GM06990 (cell line): ENCODE results near the gene ZFYVE28.

ENCODE experiments used
- DNase-seq: peaks from one replicate; pipeline ENCODE4 v3.0.0-alpha.2; 2011; ENCODE audit not compliant: insufficient read length; ENCODE audit errors: extremely low read depth
- H3K27me3 ChIP-seq: replicated peaks from 2 replicates; pipeline ENCODE4 v1.6.0; 2011; ENCODE audit warnings: low read length; ENCODE audit not compliant: control insufficient read depth, insufficient read depth
- H3K36me3 ChIP-seq: 2 replicates; pipeline ENCODE4 v1.5.1; 2011; ENCODE audit warnings: low read length; ENCODE audit not compliant: control insufficient read depth, insufficient read depth
- H3K4me3 ChIP-seq: replicated peaks from 2 replicates; pipeline ENCODE4 v1.5.1; 2011; ENCODE audit warnings: low read depth, mild to moderate bottlenecking, control low read depth, low read length
- TF ChIP-seq, protein P1 (sequence below): IDR thresholded peaks from 2 replicates; pipeline ENCODE4 v1.5.1; 2011; ENCODE audit warnings: low read length, control low read depth, mild to moderate bottlenecking, inconsistent platforms; ENCODE audit not compliant: insufficient read depth, poor library complexity, severe bottlenecking

The ZFYVE28 gene

DNA sequence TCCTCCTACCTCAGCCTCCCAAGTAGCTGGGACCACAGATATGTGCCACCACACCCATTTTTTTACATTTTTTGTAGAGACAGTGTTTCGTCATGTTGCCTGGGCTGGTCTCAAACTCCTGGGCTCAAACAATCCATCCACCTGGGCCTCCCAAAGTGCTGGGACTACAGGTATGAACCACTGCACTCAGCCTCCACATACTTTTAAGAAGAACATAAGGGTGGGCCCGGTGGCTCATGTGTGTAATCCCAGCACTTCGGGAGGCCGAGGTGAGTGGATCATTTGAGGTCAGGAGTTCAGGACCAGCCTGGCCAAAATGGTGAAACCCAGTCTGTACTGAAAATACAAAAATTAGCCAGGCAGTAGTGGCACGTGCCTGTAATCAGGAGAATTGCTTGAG lies 105.1 kb downstream of the ZFYVE28 start:
- no peak for DNase-seq
- Histone ChIP-seq H3K4me3 (no peak overlapping the region), H3K36me3 (no peaks in the 10 kb centered on the region), H3K27me3 (no peaks in the 10 kb centered on the region)
- TF ChIP-seq, protein P1, sequence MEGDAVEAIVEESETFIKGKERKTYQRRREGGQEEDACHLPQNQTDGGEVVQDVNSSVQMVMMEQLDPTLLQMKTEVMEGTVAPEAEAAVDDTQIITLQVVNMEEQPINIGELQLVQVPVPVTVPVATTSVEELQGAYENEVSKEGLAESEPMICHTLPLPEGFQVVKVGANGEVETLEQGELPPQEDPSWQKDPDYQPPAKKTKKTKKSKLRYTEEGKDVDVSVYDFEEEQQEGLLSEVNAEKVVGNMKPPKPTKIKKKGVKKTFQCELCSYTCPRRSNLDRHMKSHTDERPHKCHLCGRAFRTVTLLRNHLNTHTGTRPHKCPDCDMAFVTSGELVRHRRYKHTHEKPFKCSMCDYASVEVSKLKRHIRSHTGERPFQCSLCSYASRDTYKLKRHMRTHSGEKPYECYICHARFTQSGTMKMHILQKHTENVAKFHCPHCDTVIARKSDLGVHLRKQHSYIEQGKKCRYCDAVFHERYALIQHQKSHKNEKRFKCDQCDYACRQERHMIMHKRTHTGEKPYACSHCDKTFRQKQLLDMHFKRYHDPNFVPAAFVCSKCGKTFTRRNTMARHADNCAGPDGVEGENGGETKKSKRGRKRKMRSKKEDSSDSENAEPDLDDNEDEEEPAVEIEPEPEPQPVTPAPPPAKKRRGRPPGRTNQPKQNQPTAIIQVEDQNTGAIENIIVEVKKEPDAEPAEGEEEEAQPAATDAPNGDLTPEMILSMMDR = no peak

DNA sequence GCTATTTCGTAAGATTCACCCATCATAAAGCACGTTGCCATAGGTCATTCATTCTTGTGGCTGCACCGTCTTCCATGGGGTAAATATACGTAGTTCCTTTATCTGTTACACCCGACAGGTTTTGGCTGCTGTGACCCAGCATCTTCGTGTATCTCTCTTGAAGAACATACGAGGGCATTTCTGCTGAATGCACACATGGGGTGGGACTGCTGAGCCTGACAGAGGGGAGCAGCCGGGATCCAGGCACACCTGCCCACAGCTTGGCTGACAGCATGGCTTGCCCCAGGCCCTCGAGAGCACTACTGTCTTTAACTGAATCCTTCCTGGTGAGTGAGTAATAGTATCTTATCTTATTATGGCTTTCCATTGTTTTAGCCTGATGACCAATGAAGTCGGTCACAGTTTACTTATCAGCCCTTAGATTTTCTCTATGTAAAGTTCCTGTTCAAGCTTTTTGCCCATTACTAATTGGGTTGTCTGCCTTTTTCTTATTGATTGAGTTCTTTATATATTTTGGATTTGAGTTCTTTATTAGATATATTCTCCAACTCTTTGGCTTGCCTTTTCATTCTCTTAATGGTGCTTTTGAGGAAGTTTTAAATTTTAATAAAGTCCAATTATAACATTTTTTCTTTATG lies 111.6 kb downstream of the ZFYVE28 start:
- Histone ChIP-seq H3K27me3 (no peaks in the 10 kb centered on the region), H3K36me3 (no peaks in the 10 kb centered on the region), H3K4me3 (no peak overlapping the region)
- TF ChIP-seq, protein P1 = no peak
- DNase-seq = no peak

DNA sequence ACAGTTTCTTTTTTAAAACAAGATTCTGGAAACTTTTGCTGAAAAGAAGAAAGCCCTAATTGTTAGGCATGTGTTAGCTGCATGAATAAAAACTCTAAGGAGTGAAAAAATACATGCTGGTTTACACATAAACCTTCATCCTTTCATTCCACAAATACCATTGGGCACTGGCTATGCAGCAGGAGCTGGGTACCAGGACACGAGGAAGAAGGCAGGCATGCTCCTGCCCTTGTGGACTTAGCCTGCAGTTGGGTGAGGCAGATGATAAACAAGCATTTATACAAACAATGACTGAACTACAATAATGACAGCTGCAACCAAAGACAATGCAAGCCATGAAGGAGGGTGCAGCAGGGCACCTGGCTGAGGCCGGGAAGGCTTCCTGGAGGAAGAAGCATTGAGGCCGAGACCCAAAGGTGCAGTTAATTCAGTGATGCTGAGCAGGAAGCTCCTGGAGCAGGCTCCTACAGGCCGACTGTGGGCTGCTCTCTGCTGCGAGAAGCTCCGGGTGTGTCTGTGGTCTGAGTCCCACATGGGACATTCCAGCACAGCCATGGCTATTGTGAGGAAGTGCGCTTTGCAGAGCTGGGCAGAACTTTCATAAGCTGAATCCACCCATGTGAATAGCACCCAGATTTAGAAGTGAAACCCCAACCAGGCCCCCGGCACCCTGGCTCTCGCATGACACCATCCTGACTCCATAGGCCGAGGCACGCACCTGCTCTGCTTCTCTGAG lies 112.5 kb downstream of the ZFYVE28 start:
- DNase-seq = no peak
- TF ChIP-seq, protein P1 = no peak

DNA sequence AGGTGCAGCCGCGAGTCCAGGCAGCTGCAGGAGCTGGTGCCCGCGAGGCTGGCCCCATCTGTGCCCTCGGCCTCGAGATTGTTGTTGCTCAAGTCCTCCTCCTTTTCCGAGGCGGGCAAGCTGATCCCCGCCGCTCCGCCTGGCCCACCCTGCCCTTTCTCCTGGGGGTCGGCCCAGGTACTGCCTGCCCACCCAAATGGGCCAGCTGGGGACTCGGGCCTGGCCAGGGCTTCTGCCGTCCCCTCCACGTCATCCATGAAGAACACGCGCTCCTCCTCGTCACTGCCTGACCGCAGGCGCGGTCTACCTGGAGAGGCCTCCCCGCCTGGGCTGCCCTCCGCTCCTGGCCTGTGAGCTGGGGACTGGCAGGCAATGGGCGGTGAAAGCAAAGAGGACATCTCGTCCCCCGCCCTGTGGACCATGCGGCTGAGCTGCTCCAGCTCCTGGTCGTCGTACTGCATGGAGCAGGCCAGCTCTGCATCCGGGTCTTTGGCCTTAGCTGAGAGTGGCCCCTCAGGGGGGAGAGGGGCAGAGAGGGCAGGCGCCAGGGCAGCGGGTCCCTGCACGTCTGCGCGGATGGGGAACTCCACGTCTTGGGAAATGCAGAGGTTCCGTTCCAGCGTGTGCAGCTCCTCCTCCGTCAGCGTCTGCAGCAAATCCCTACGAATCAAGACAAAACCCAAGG lies 113.4 kb downstream of the ZFYVE28 start:
- no peaks in the 10 kb centered on the region for H3K36me3 ChIP-seq
- TF ChIP-seq, protein P1 = no peak
- no peaks in the 10 kb centered on the region for H3K27me3 ChIP-seq
- H3K4me3 ChIP-seq = no peak overlapping the region
- DNase-seq = no peak

More for the DNA sequence above, 112.5 kb downstream of the ZFYVE28 start:
- Histone ChIP-seq H3K27me3 (no peaks in the 10 kb centered on the region), H3K36me3 (no peaks in the 10 kb centered on the region), H3K4me3 (no peak overlapping the region)

DNA sequence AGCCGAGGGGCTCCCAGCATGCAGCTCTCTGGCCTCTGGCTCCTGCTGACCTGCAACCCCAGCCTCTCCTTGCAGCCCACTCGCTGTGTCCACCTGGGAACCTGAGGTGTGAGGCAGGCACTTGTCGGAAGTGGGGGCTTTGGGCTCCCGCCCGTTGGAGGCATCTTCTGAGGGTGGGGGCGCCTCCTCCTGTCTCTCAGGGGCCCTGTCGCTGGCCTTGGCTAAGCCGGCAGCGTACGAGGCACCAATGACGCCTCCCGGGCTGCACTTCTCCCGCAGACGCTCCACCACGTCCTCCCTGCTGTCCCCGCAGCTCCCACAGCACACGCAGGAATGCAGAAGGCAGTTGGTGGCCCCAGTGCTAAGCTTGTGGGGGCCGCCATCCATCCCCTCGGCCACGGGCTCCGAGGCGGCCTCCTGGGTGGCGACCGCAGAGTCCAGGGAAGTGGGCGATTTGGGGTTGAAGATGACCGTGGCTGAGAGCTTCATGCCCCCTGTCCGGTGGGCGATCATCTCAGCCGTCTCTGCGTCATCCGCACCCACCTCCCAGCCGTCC lies 114.0 kb downstream of the ZFYVE28 start:
- TF ChIP-seq, protein P1 = no peak
- no peaks in the 10 kb centered on the region for H3K36me3 ChIP-seq
- no peak overlapping the region for H3K4me3 ChIP-seq
- no peak for DNase-seq
- H3K27me3 ChIP-seq = no peaks in the 10 kb centered on the region
